ENCODE results near the gene C3orf18. TPM values are rescaled to one million over a fixed set of nuclear protein-coding genes. Genes with fewer than 3 reads are reported as not detected.

C3orf18 gene
- total and polyA plus RNA-seq, 2 donors (not counting 3 experiments of a cell fraction or from before 2014, with no cell fraction given): 1.7 to 2.9 TPM

DNA sequence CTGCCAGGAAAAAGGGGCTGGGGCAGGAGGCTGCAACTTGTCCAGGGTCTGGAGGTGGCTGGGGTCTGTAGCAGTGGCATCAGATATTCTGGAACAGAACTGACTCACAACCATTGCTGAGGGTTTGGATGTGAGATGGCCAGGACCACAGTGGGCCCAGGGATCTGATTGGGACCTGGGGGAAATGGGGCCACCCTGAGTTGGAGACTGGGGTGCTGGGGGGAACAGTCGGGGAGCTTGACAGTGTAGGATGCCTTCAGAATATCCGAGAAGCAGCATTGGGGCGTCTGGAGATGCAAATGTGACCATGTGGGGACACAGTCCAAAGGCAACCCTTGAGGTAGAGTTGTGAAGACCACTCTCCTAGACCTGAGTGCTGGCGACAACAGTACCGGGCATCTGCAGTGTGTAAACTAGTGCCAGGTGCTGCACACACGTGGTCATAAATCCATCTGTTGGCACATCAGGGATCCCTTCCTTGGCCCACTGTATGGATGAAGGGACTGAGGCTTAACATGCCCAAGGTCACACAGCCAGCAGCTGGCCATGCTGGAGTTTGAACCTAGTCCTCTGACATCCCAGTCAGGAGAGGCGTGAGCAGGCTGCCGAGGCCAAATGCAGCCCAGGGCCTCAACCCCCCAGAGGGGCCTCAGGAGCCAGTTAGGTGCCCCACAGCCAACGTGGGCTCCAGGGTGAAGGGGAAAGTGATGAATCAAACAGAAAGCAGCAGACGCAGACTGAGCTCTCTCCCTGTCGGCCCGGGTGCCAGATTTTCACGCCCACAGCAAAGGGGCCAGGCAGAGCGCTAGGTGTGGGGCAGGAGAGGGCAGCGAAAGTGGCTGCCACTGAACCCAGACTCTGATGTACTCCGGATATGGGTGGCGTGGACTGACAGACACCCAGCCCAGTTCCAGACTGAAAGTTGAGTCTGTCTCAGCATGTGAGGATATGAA, 20.5 kb upstream of the C3orf18 start:
- POLR2A ChIA-PET: interaction anchor here (1.2 kb wide), 1 partner anchor 24 kb away, joined by 4 read pairs; the partner anchor contains the start of gene CISH
- Histone ChIP-seq H2AFZ (ENCODE audit: low read depth, low read length) (no peak overlapping the region), H3K9ac (replicated peaks; ENCODE audit: extremely low read depth, insufficient read depth, low read length) (no peak overlapping the region), H3K27me3 (ENCODE audit: control insufficient read depth in 2 of 2, insufficient read depth in 2 of 2, low read length in 2 of 2) (no peaks in the 10 kb centered on the region), H3K4me1 (ENCODE audit: control insufficient read depth, extremely low read depth, insufficient read depth, low read length) (no peaks in the 10 kb centered on the region), H3K9me1 (replicated peaks; ENCODE audit: control insufficient read depth, extremely low read depth, insufficient read depth, low read length) (no peaks in the 10 kb centered on the region), H3K4me2 (ENCODE audit: insufficient read depth, low read length) (no peak overlapping the region), H3K9me3 (replicated peaks; ENCODE audit: control insufficient read depth, insufficient read depth, low read length) (no peaks in the 10 kb centered on the region), H3K4me3 (replicated peaks in 1 of 3; ENCODE audit: insufficient read depth in 1 of 3, low read depth in 1 of 3, low read length in 3 of 3) (no peak overlapping the region), H4K20me1 (replicated peaks; ENCODE audit: control insufficient read depth, extremely low read depth, insufficient read depth, low read length) (no peaks in the 10 kb centered on the region), H3K36me3 (ENCODE audit: control insufficient read depth in 2 of 2, extremely low read depth in 1 of 2, insufficient read depth in 2 of 2, low read length in 2 of 2) (no peaks in the 10 kb centered on the region), H3K27ac (ENCODE audit: insufficient read depth, low read depth, low read length) (no peak overlapping the region), H3K79me2 (ENCODE audit: control insufficient read depth, insufficient read depth, low read length) (no peaks in the 10 kb centered on the region)
- DNase-seq (ENCODE audit: low read depth, low spot score) (no peak), FAIRE-seq (no peak)
- CTCF ChIA-PET: interaction anchor here (1.7 to 2.4 kb wide), 2 partner anchors 14 to 24 kb away, joined by 4 to 6 read pairs; partner anchors contain the start of gene CISH
- TF ChIP-seq EZH2 (IDR thresholded peaks at IDR 0.05; ENCODE audit: borderline replicate concordance, low read depth, low read length, severe bottlenecking) (no peak), FOS (IDR thresholded peaks at IDR 0.05; ENCODE audit: borderline replicate concordance, insufficient read depth, low read length) (no peak), JUN (IDR thresholded peaks at IDR 0.05; ENCODE audit: borderline replicate concordance, insufficient read depth, insufficient read length, low read depth) (no peak), POLR2AphosphoS5 (IDR thresholded peaks at IDR 0.05; ENCODE audit: insufficient read depth, low read depth, low read length) (no peak), GATA2 (IDR thresholded peaks at IDR 0.05; ENCODE audit: insufficient read depth, insufficient read length, low read depth, low read length) (no peak), MYC (IDR thresholded peaks at IDR 0.05; ENCODE audit: low read depth, low read length) (no peak), POLR2A (IDR thresholded peaks at IDR 0.05; ENCODE audit: low read depth, low read length) (no peak)
- TF ChIP-seq, protein P1, sequence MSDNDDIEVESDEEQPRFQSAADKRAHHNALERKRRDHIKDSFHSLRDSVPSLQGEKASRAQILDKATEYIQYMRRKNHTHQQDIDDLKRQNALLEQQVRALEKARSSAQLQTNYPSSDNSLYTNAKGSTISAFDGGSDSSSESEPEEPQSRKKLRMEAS (IDR thresholded peaks at IDR 0.05; ENCODE audit: insufficient read depth, insufficient read length): no peak
- TF ChIP-seq, protein P2, sequence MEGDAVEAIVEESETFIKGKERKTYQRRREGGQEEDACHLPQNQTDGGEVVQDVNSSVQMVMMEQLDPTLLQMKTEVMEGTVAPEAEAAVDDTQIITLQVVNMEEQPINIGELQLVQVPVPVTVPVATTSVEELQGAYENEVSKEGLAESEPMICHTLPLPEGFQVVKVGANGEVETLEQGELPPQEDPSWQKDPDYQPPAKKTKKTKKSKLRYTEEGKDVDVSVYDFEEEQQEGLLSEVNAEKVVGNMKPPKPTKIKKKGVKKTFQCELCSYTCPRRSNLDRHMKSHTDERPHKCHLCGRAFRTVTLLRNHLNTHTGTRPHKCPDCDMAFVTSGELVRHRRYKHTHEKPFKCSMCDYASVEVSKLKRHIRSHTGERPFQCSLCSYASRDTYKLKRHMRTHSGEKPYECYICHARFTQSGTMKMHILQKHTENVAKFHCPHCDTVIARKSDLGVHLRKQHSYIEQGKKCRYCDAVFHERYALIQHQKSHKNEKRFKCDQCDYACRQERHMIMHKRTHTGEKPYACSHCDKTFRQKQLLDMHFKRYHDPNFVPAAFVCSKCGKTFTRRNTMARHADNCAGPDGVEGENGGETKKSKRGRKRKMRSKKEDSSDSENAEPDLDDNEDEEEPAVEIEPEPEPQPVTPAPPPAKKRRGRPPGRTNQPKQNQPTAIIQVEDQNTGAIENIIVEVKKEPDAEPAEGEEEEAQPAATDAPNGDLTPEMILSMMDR (IDR thresholded peaks at IDR 0.05; ENCODE audit: extremely low read depth in 1 of 2, insufficient read depth in 1 of 2, low read depth in 1 of 2, low read length in 2 of 2): no peak
- BruUV-seq (replicated peaks): no TSS peak
- dilution Hi-C loops (cut with MboI; ENCODE audit: extremely low pct_ligation_motif_present, low sequenced_read_pairs): no loop called here
- intact Hi-C loops (cut with micrococcal nuclease): no loop called here

All from endothelial cell of umbilical vein (primary cell).